Measurements from ENCODE around the gene MAGI2.

Gene MAGI2

GRCh38 chr7:79420464-79420863 is 33.0 kb downstream of the MAGI2 start:
- no peaks in the 10 kb centered on the region for H3K36me3 ChIP-seq (ENCODE audit: control insufficient read depth in 5 of 5, insufficient read depth in 5 of 5, low read length in 5 of 5)
- no peak overlapping the region for H3K27ac ChIP-seq (ENCODE audit: low read depth, low read length)
- H3K9ac ChIP-seq (ENCODE audit: low read length in 5 of 5), result no peak overlapping the region
- no peaks in the 10 kb centered on the region for H3K9me3 ChIP-seq (ENCODE audit: control insufficient read depth in 5 of 5, low read length in 5 of 5)
- H3K4me3 ChIP-seq (ENCODE audit: low read depth in 1 of 5, low read length in 5 of 5), result peak overlapping the region in 1 of 5 donors; percentile 9
- no peaks in the 10 kb centered on the region for H3K27me3 ChIP-seq (ENCODE audit: control insufficient read depth in 5 of 5, insufficient read depth in 4 of 5, low read length in 5 of 5)
- peaks cover 0 to 11% (median 0%) of the 10 kb centered on the region in 5 donors for H3K4me1 ChIP-seq (ENCODE audit: control insufficient read depth in 5 of 5, insufficient read depth in 5 of 5, low read length in 5 of 5)

GRCh38 chr7:79414910-79415309 is 38.6 kb downstream of the MAGI2 start:
- Histone ChIP-seq H3K4me1 (ENCODE audit: control insufficient read depth in 5 of 5, insufficient read depth in 5 of 5, low read length in 5 of 5) (peaks cover 0 to 13% (median 4%) of the 10 kb centered on the region in 5 donors), H3K9ac (ENCODE audit: low read length in 5 of 5) (no peak overlapping the region), H3K36me3 (ENCODE audit: control insufficient read depth in 5 of 5, insufficient read depth in 5 of 5, low read length in 5 of 5) (no peaks in the 10 kb centered on the region), H3K9me3 (ENCODE audit: control insufficient read depth in 5 of 5, low read length in 5 of 5) (no peaks in the 10 kb centered on the region), H3K4me3 (ENCODE audit: low read depth in 1 of 5, low read length in 5 of 5) (no peak overlapping the region), H3K27me3 (ENCODE audit: control insufficient read depth in 5 of 5, insufficient read depth in 4 of 5, low read length in 5 of 5) (no peaks in the 10 kb centered on the region), H3K27ac (ENCODE audit: low read depth, low read length) (no peak overlapping the region)

- Histone ChIP-seq H3K4me3 (ENCODE audit: low read depth in 1 of 5, low read length in 5 of 5) (no peak overlapping the region), H3K27ac (ENCODE audit: low read depth, low read length) (no peak overlapping the region), H3K9me3 (ENCODE audit: control insufficient read depth in 5 of 5, low read length in 5 of 5) (no peaks in the 10 kb centered on the region), H3K27me3 (ENCODE audit: control insufficient read depth in 5 of 5, insufficient read depth in 4 of 5, low read length in 5 of 5) (no peaks in the 10 kb centered on the region), H3K36me3 (ENCODE audit: control insufficient read depth in 5 of 5, insufficient read depth in 5 of 5, low read length in 5 of 5) (no peaks in the 10 kb centered on the region), H3K9ac (ENCODE audit: low read length in 5 of 5) (no peak overlapping the region), H3K4me1 (ENCODE audit: control insufficient read depth in 5 of 5, insufficient read depth in 5 of 5, low read length in 5 of 5) (peaks cover 0 to 6% (median 0%) of the 10 kb centered on the region in 5 donors)
Measured at GRCh38 chr7:79412915-79413314, 40.6 kb downstream of the MAGI2 start.

GRCh38 chr7:79412438-79412837 is 41.0 kb downstream of the MAGI2 start:
- peaks cover 0 to 11% (median 2%) of the 10 kb centered on the region in 5 donors for H3K4me1 ChIP-seq (ENCODE audit: control insufficient read depth in 5 of 5, insufficient read depth in 5 of 5, low read length in 5 of 5)
- no peak overlapping the region for H3K4me3 ChIP-seq (ENCODE audit: low read depth in 1 of 5, low read length in 5 of 5)
- H3K9me3 ChIP-seq (ENCODE audit: control insufficient read depth in 5 of 5, low read length in 5 of 5), result no peaks in the 10 kb centered on the region
- no peak overlapping the region for H3K9ac ChIP-seq (ENCODE audit: low read length in 5 of 5)
- H3K27me3 ChIP-seq (ENCODE audit: control insufficient read depth in 5 of 5, insufficient read depth in 4 of 5, low read length in 5 of 5), result no peaks in the 10 kb centered on the region
- H3K27ac ChIP-seq (ENCODE audit: low read depth, low read length), result no peak overlapping the region
- no peaks in the 10 kb centered on the region for H3K36me3 ChIP-seq (ENCODE audit: control insufficient read depth in 5 of 5, insufficient read depth in 5 of 5, low read length in 5 of 5)

- no peaks in the 10 kb centered on the region for H3K27me3 ChIP-seq (ENCODE audit: control insufficient read depth in 5 of 5, insufficient read depth in 4 of 5, low read length in 5 of 5)
- peaks cover 0 to 25% (median 3%) of the 10 kb centered on the region in 5 donors for H3K4me1 ChIP-seq (ENCODE audit: control insufficient read depth in 5 of 5, insufficient read depth in 5 of 5, low read length in 5 of 5)
- H3K4me3 ChIP-seq (ENCODE audit: low read depth in 1 of 5, low read length in 5 of 5), result no peak overlapping the region
- H3K27ac ChIP-seq (ENCODE audit: low read depth, low read length), result no peak overlapping the region
- no peaks in the 10 kb centered on the region for H3K9me3 ChIP-seq (ENCODE audit: control insufficient read depth in 5 of 5, low read length in 5 of 5)
- no peak overlapping the region for H3K9ac ChIP-seq (ENCODE audit: low read length in 5 of 5)
- H3K36me3 ChIP-seq (ENCODE audit: control insufficient read depth in 5 of 5, insufficient read depth in 5 of 5, low read length in 5 of 5), result no peaks in the 10 kb centered on the region
Measured at GRCh38 chr7:79410345-79410744, 43.1 kb downstream of the MAGI2 start.

- H3K4me3 ChIP-seq (ENCODE audit: low read depth in 1 of 5, low read length in 5 of 5), result peak overlapping the region in 1 of 5 donors; percentile 35
- H3K27ac ChIP-seq (ENCODE audit: low read depth, low read length), result no peak overlapping the region
- H3K36me3 ChIP-seq (ENCODE audit: control insufficient read depth in 5 of 5, insufficient read depth in 5 of 5, low read length in 5 of 5), result no peaks in the 10 kb centered on the region
- H3K9me3 ChIP-seq (ENCODE audit: control insufficient read depth in 5 of 5, low read length in 5 of 5), result no peaks in the 10 kb centered on the region
- no peak overlapping the region for H3K9ac ChIP-seq (ENCODE audit: low read length in 5 of 5)
- H3K4me1 ChIP-seq (ENCODE audit: control insufficient read depth in 5 of 5, insufficient read depth in 5 of 5, low read length in 5 of 5), result peaks cover 0 to 35% (median 8%) of the 10 kb centered on the region in 5 donors
- no peaks in the 10 kb centered on the region for H3K27me3 ChIP-seq (ENCODE audit: control insufficient read depth in 5 of 5, insufficient read depth in 4 of 5, low read length in 5 of 5)
Measured at GRCh38 chr7:79407351-79407750, 46.1 kb downstream of the MAGI2 start.

GRCh38 chr7:79406371-79406770 is 47.1 kb downstream of the MAGI2 start:
- H3K4me3 ChIP-seq (ENCODE audit: low read depth in 1 of 5, low read length in 5 of 5), result no peak overlapping the region
- H3K9ac ChIP-seq (ENCODE audit: low read length in 5 of 5), result no peak overlapping the region
- no peaks in the 10 kb centered on the region for H3K27me3 ChIP-seq (ENCODE audit: control insufficient read depth in 5 of 5, insufficient read depth in 4 of 5, low read length in 5 of 5)
- H3K4me1 ChIP-seq (ENCODE audit: control insufficient read depth in 5 of 5, insufficient read depth in 5 of 5, low read length in 5 of 5), result peaks cover 0 to 40% (median 8%) of the 10 kb centered on the region in 5 donors
- H3K27ac ChIP-seq (ENCODE audit: low read depth, low read length), result no peak overlapping the region
- H3K9me3 ChIP-seq (ENCODE audit: control insufficient read depth in 5 of 5, low read length in 5 of 5), result no peaks in the 10 kb centered on the region
- no peaks in the 10 kb centered on the region for H3K36me3 ChIP-seq (ENCODE audit: control insufficient read depth in 5 of 5, insufficient read depth in 5 of 5, low read length in 5 of 5)

GRCh38 chr7:79405368-79405767 is 48.1 kb downstream of the MAGI2 start:
- Histone ChIP-seq H3K9me3 (ENCODE audit: control insufficient read depth in 5 of 5, low read length in 5 of 5) (no peaks in the 10 kb centered on the region), H3K4me1 (ENCODE audit: control insufficient read depth in 5 of 5, insufficient read depth in 5 of 5, low read length in 5 of 5) (peaks cover 0 to 47% (median 9%) of the 10 kb centered on the region in 5 donors), H3K27me3 (ENCODE audit: control insufficient read depth in 5 of 5, insufficient read depth in 4 of 5, low read length in 5 of 5) (no peaks in the 10 kb centered on the region), H3K9ac (ENCODE audit: low read length in 5 of 5) (no peak overlapping the region), H3K27ac (ENCODE audit: low read depth, low read length) (no peak overlapping the region), H3K36me3 (ENCODE audit: control insufficient read depth in 5 of 5, insufficient read depth in 5 of 5, low read length in 5 of 5) (no peaks in the 10 kb centered on the region), H3K4me3 (ENCODE audit: low read depth in 1 of 5, low read length in 5 of 5) (no peak overlapping the region)

- H3K4me1 ChIP-seq (ENCODE audit: control insufficient read depth in 5 of 5, insufficient read depth in 5 of 5, low read length in 5 of 5), result peaks cover 0 to 47% (median 9%) of the 10 kb centered on the region in 5 donors
- peak overlapping the region; percentile 64 for H3K27ac ChIP-seq (ENCODE audit: low read depth, low read length)
- H3K9ac ChIP-seq (ENCODE audit: low read length in 5 of 5), result peak overlapping the region in 2 of 5 donors; percentile 0 to 66
Measured at GRCh38 chr7:79403879-79404278, 49.6 kb downstream of the MAGI2 start.

GRCh38 chr7:79403451-79403850 is 50.0 kb downstream of the MAGI2 start:
- H3K36me3 ChIP-seq (ENCODE audit: control insufficient read depth in 5 of 5, insufficient read depth in 5 of 5, low read length in 5 of 5), result no peaks in the 10 kb centered on the region
- no peaks in the 10 kb centered on the region for H3K27me3 ChIP-seq (ENCODE audit: control insufficient read depth in 5 of 5, insufficient read depth in 4 of 5, low read length in 5 of 5)
- H3K4me3 ChIP-seq (ENCODE audit: low read depth in 1 of 5, low read length in 5 of 5), result peak overlapping the region in 2 of 5 donors; percentile 4 to 22
- peaks cover under 1 to 47% (median 9%) of the 10 kb centered on the region in 5 donors for H3K4me1 ChIP-seq (ENCODE audit: control insufficient read depth in 5 of 5, insufficient read depth in 5 of 5, low read length in 5 of 5)
- H3K27ac ChIP-seq (ENCODE audit: low read depth, low read length), result peak overlapping the region; percentile 64
- H3K9ac ChIP-seq (ENCODE audit: low read length in 5 of 5), result peak overlapping the region in 2 of 5 donors; percentile 0 to 66
- no peaks in the 10 kb centered on the region for H3K9me3 ChIP-seq (ENCODE audit: control insufficient read depth in 5 of 5, low read length in 5 of 5)

More at GRCh38 chr7:79403879-79404278, 49.6 kb downstream of the MAGI2 start:
- H3K4me3 ChIP-seq (ENCODE audit: low read depth in 1 of 5, low read length in 5 of 5), result peak overlapping the region in 2 of 5 donors; percentile 4 to 22
- no peaks in the 10 kb centered on the region for H3K36me3 ChIP-seq (ENCODE audit: control insufficient read depth in 5 of 5, insufficient read depth in 5 of 5, low read length in 5 of 5)
- H3K27me3 ChIP-seq (ENCODE audit: control insufficient read depth in 5 of 5, insufficient read depth in 4 of 5, low read length in 5 of 5), result no peaks in the 10 kb centered on the region
- H3K9me3 ChIP-seq (ENCODE audit: control insufficient read depth in 5 of 5, low read length in 5 of 5), result no peaks in the 10 kb centered on the region

Data from subcutaneous abdominal adipose tissue (tissue), 5 donors.